ENCODE results near the gene CD74. TPM values are rescaled to one million over a fixed set of nuclear protein-coding genes. Genes with fewer than 3 reads are reported as not detected.

The CD74 gene
- total RNA-seq, result 1.5 and 1.6 TPM in 2 replicates

DNA sequence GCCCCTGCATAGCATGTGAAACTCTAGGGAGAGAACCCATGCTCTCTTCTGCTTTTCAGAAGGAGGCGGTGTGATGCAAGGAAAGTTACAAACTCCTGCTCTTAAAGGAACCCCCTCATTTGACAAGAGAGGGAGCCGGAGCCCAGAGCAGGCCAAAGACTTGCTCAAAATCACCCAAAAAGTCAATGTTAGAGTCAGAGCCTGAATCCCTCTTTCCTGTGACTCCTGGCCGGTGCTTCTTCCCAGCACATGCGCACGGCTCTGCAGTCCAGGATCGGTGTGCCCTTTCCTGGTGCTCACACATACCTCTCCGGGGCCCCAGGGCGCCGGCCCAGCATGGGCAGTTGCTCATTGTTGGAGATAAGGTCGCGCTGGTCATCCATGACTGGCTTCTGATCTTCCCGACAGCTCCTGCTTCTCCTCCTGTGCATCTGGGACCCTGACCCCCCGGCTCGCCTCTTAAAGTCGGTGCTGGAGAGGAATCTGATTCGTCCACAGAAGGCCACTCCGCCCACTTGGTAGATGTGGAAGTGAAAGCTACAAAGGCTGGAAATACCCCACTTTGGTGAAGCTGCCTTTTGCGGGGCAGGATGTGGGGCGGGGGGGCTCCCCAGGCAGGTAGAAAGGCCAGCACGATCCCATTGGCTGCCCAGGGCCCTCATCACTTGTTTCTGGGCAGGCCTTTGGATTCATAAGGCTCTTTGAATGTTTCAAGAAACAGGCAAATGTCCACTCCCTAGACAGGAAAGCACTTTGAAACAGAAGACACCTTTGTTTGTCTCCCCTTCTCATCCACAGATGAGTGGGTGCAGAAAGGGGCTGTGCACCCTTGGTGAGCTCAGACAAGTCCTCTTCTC is at the start of gene CD74:
CD74 (minus strand) TSS at position 592 of the 857 bp plus-strand sequence; CDS start at position 431, 161 bp downstream.

GRCh38 chr5:150449517-150450339 is 37.0 kb upstream of the CD74 start, which contains the start of gene RPS14:
Gene RPS14, minus strand, starts transcription at chr5:150449739. Its CDS starts 2,006 bp downstream, at chr5:150447733.

DNA sequence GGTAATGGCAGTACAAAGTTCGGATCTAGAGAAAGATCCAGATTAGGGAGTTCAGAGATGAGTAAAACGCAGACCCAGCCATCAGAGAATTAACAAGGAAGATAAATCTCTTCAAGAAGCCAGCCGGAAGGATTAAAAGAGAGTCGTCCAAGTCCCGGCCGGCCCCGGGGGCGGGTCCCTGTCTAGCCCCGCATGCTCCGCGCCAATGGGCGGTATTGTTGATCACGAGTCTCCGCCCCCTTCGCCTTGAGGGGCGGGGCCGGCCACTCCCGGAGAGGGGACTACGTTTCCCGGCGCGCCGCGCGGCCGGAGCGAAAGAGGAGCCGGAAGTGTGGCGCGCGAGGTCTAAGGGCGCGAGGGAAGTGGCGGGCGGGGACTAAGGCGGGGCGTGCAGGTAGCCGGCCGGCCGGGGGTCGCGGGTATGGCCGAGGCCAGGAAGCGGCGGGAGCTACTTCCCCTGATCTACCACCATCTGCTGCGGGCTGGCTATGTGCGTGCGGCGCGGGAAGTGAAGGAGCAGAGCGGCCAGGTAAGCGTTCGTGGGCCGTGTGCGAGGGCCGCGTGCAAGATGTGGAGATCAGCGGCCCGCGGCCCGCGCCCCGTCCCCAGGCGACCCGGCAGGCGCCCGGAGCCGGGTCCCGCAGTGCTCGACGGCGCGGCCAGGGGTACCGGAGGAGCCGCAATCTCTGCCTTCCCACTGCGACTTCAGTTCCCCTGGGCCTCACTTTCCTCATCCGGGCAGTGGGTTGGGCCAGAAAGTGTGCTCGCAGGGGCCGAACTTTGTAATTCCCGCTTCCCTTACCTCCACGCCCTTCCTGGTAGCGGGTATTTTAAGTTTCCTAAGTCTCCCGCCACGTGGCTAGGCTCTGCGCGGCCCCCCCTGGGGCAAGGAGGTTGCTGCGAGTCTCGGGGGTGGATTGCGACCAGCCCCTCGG is 55.1 kb downstream of the CD74 start, which contains the start of gene TCOF1:
TCOF1 (plus strand) TSS at position 372 of the 935 bp plus-strand sequence; CDS start at position 422, 50 bp downstream.

Other genes with a start within 250 kb of the CD74 start
- gene CDX1, start 246.1 kb downstream of the CD74 start, total RNA-seq, result 0.12 and 0.13 TPM in 2 replicates
- 0.06 TPM in 1 of 2 replicates, not detected in the other for gene SLC6A7, start 222.8 kb downstream of the CD74 start, total RNA-seq
- under 0.01 and 0.12 TPM in 2 replicates for gene CAMK2A, start 123.1 kb downstream of the CD74 start, total RNA-seq
- gene ARSI, start 110.0 kb downstream of the CD74 start, total RNA-seq, result 0.13 and 0.19 TPM in 2 replicates
- 6.5 and 8.7 TPM in 2 replicates for gene TCOF1, start 55.2 kb downstream of the CD74 start, total RNA-seq
- gene RPS14, start 36.8 kb upstream of the CD74 start, total RNA-seq, result 2,788 and 3,841 TPM in 2 replicates
- gene NDST1, start 95.2 kb upstream of the CD74 start, total RNA-seq, result 22.5 and 23.3 TPM in 2 replicates
- 12.4 and 17.6 TPM in 2 replicates for gene SYNPO, start 227.8 kb upstream of the CD74 start, total RNA-seq
- gene MYOZ3, start 248.3 kb upstream of the CD74 start, total RNA-seq, result 0.37 and 0.40 TPM in 2 replicates